Hematopoietic multipotent progenitor cell (in vitro differentiated cells): Measurements from ENCODE around the gene FAM240A. TPM values are rescaled to one million over a fixed set of nuclear protein-coding genes. Genes with fewer than 3 reads are reported as not detected.

ENCODE experiments used
- DNase-seq, 3 donors: peaks; one replicate each; pipeline ENCODE4 v3.0.0-alpha.2; 2011 to 2015; ENCODE audit warnings: low read depth in 2 of 3, low spot score in 2 of 3
- small RNA-seq: library from RNA; depleted of rRNA; stranded (forward); fragments of <200 nt; gene quantifications from one replicate; pipeline ENCODE3, GENCODE V24; 2012
- total RNA-seq: library from RNA; depleted of rRNA; stranded (reverse); fragments of >200 nt; gene quantifications from one replicate; pipeline ENCODE4 v1.2.3, GENCODE V29; 2012

Gene FAM240A
- total RNA-seq, 1 donor = not detected

DNA sequence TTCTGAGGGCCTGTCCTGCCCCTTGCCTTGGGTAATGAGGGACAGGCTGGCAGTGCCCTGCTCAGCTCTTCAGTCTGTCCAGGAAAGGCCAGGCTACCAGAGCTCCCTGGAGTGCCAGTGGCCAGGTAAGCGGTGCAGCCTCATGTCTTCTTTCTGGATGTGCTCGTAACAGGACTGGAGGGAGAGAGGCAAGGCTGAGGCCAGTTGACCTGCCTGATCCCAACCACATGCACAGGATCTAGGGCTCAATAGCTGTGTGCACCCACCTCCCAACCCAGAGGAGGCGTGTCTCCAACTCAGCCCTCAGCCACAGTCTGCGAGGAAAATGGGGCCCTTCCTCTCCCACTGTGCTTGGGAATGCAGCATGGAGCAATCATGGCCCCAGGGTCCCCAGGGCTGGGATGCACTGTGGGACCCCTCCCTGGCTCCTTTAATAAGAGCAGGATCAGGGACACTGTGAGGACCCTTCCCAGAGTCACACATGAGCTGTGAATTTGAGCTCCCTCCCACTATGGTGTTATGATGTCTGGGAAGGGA, 58.6 kb downstream of the FAM240A start:
- DNase-seq = no peak

DNA sequence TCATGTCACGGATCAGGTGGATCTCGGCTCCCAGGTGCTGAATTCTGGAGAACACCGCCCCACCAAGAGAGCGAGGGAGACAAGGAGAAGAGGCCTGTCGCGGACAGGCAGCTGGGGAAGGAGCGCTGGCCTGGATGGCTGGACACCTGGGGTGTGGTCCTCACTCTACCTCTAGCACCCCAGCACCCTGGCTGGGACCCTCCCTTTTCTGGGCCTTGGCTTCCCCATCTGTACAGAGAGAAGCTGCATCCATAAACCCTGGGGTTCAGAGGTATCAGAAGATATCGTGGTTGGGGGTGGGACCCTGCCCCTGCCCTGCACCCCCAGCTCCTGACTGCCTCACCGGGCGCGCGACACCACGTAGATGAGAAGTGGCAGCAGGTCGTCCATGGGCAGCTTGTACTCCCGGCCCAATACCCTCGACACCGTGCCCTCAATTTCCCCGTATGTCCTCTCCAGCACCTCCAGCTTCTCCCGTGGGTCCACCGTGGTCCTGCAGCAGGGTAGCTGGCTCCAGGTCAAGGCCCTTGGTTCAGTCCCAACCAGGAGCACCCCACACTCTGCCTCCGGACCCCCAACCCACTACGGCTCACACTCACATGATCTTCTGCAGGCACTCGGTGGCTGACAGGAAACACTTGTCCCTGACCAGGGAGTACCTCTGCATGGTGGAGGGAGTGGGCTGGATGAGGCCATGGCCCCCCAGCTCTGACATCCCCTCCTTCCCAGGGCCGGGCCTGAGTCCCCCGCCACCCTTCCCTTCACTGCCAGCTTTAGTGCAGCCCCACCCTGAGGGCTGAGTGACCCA, 59.4 kb downstream of the FAM240A start:
- no peak for DNase-seq

DNA sequence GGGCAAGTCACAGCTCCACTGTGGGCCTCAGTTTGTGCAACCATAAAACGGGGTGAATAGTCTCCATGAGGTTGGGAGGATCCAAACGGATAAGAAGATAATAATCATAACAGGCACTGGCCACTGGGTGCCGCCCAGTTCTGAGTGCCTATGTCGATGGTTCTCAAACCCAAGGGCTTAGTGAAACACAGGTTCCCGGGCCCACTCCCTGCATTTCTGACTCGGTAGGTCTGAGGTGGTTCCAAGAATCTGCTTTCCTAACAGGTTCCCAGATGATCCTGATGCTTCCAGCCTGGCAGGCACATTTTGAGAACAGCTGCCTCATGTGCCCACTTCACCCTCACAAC, 60.0 kb downstream of the FAM240A start:
- no peak for DNase-seq

DNA sequence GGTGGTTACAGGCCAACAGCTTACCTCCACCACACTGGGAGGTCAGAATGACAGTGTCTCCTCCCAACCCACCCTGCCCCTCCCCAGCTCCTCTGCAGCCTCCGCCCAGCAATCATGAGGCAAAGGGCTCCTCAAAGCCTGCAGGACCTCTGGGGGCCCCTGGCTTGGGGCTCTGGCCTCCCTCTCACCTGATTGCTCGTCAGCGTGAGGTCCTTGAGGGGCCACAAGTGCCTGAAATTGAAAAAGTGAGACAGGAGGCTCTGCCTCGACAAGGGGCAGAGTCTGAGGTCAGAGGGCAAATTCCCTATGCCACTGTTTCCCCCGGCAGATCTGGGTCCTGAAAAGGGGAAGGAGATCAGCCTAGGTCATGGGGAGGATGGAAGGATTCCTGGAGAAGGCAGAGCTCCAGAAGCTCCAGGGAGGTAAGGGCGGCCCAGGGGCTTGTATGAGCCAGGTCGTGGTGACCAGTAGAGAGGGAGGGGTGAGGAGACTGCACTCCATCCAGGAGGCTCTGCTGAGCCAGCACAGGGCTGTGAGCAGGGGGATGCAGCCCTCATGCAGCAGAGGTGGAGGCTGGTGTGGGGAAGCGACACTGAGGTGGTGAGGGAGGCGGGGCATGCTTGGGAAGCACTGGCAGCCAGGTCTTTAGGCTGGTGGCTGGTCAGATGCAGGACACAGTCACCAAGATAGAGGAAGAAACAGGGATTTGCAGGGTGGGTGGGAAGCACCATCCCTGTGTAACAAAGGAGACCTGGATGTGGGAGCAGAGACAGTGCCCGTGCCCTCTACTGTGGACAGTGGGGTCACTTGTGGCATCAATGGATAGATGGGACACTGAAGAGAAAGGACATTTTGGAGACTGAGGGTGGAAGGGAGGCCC, 61.1 kb downstream of the FAM240A start:
- no peak for DNase-seq

DNA sequence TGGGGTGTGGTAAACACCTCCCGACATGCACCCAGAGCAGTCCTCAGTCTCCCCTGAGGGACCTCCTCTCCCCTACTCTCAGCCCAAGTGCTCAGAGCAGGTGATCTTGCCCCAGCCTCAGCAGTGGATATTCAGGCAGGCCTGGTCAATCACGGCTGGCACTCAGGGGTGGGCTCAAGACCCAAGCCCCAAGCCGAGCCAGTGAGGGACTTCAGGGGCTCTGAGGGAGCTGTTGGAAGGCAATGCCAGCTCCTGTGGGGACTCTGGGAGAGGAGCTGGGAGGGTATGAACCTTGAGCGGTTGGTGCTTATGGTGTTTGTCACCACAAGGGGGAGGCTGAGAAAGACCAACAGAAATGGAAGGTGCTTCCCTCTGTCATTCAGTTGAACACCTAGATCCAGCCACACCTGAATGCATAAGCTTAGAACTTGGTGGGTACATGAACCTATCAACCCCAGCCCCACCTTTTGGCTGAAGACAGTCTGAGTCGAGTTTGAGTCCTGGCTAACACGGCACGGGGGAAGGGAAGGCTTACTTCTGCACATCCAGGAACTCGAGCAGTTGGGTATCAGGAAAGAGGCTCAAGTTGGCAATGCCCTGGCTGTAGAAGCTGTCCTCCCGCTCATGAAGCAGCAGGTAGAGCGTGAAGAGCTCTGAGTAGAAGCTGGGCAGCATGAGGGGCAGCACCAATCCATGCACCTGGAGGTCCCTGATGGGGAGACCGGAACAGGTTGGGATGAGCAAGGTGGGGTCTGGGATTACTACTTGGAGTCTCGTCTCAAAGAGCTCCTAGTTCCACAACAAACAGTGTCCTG, 61.9 kb downstream of the FAM240A start:
- no peak for DNase-seq

DNA sequence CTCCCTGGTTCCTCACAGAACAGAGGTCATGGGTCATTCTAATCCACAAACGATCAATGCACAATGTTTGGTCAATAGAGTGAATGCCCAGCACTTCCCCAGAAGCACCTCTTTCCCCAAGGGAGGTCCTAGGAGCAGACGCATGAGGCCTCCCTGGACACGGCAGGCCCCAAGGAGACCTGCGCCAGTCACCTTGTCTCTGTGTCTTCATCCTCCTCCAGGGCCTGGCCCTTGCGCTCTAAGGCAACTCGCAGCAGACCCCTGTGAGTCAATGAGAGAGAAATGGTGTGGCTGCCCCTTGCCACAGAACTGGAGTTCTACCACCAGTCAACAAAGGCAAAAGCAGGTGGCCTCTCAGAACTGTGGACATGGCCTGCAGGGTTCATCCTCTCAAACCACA, 63.1 kb downstream of the FAM240A start:
- DNase-seq = no peak

Small RNAs within 50 kb of the gene (small RNA-seq; reads per million reads assigned to genes)
- not detected for gene RF00591

Other genes starting within 250 kb of the FAM240A start
- under 0.01 TPM for gene CCR5, start 241.6 kb upstream of the FAM240A start, total RNA-seq
- gene CCRL2, start 205.3 kb upstream of the FAM240A start, total RNA-seq = 7.0 TPM
- 3.2 TPM for gene LTF, start 147.6 kb upstream of the FAM240A start, total RNA-seq
- gene RTP3, start 114.5 kb upstream of the FAM240A start, total RNA-seq = not detected
- gene LRRC2, start 46.2 kb upstream of the FAM240A start, total RNA-seq = under 0.01 TPM
- 2.4 TPM for gene ALS2CL, start 81.2 kb downstream of the FAM240A start, total RNA-seq
- gene TMIE, start 88.9 kb downstream of the FAM240A start, total RNA-seq = under 0.01 TPM
- gene PRSS50, start 105.3 kb downstream of the FAM240A start, total RNA-seq = under 0.01 TPM